Gastrocnemius medialis (tissue), 4 donors: ENCODE measurements around the gene MYOD1. TPM values are rescaled to one million over a fixed set of nuclear protein-coding genes. Genes with fewer than 3 reads are reported as not detected.

Experiments used
- ATAC-seq, 2 donors: fragments of 150-250 bp; one replicate each; pipeline ENCODE4 v1.9.1; 2016
- DNase-seq, 2 donors: peaks; one replicate each; pipeline ENCODE4 v3.0.0-alpha.2; 2019
- H3K27ac ChIP-seq, 4 donors: fragments of 200-600 bp; sonication (generic); 1 replicate in 1 of 4; 2 replicates in 3 of 4; pipeline ENCODE4 v1.5.1; 2016 to 2018; ENCODE audit warnings: mild to moderate bottlenecking in 2 of 4, moderate library complexity in 1 of 4
- H3K27me3 ChIP-seq, 3 donors: fragments of 200-600 bp; sonication (generic) in 2 of 3; 1 replicate in 1 of 3; 2 replicates in 2 of 3; pipeline versions ENCODE4 v1.5.1 to v1.6.0; 2016 to 2019; ENCODE audit warnings: mild to moderate bottlenecking in 1 of 3, moderate library complexity in 1 of 3
- H3K36me3 ChIP-seq, 2 donors: fragments of 200-600 bp; sonication (generic) in 1 of 2; one replicate each; pipeline ENCODE4 v1.5.1; 2017 to 2018
- H3K4me1 ChIP-seq, 2 donors: fragments of 200-600 bp; sonication (generic) in 1 of 2; one replicate each; pipeline ENCODE4 v1.5.1; 2016 to 2017; ENCODE audit warnings: mild to moderate bottlenecking in 2 of 2
- H3K4me3 ChIP-seq, 4 donors: fragments of 200-600 bp; sonication (generic) in 3 of 4; 1 replicate in 1 of 4; 2 replicates in 3 of 4; pipeline ENCODE4 v1.5.1; 2016 to 2019; ENCODE audit warnings: mild to moderate bottlenecking in 2 of 4
- H3K9me3 ChIP-seq, 3 donors: fragments of 200-600 bp; sonication (generic) in 2 of 3; 1 replicate in 1 of 3; 2 replicates in 2 of 3; pipeline ENCODE4 v1.5.1; 2016 to 2019
- POLR2A ChIP-seq, 2 donors: fragments of 450-650 bp; IDR thresholded peaks; one replicate each; pipeline ENCODE4 v1.6.1; 2017; ENCODE audit warnings: antibody characterized with exemption in 2 of 2, mild to moderate bottlenecking in 2 of 2, moderate library complexity in 2 of 2
- in situ Hi-C, 4 donors: fragments of 200-750 bp; cut with MboI; loops; one replicate each; pipeline versions ENCODE4 v1.15.0 to v1.8.0; 2017; ENCODE audit warnings: low sequenced_read_pairs in 4 of 4
- intact Hi-C: fragments of 100-400 bp; cut with DNase I; formaldehyde crosslinking; loops from one replicate; pipeline ENCODE4 v1.15.1; 2023; ENCODE audit warnings: low total_unique reads
- total RNA-seq, 4 donors: library from RNA; depleted of rRNA; stranded (reverse); fragments of >200 nt; gene quantifications; one replicate each; pipeline versions ENCODE4 v1.1.0 to v1.2.3, GENCODE V29; 2016
- TF ChIP-seq, protein P1 (sequence below), 5 experiments: fragments of 450-650 bp in 3 of 5; fragments of 200-600 bp in 2 of 5; sonication (generic) in 2 of 5; IDR thresholded peaks in 4 of 5; conservative IDR thresholded peaks in 1 of 5; 1 replicate in 4 of 5; 2 replicates in 1 of 5; pipeline ENCODE4 v1.5.1; 2016 to 2019; ENCODE audit warnings: antibody characterized with exemption in 5 of 5, mild to moderate bottlenecking in 3 of 5, moderate library complexity in 3 of 5

The MYOD1 gene
- total RNA-seq, 4 donors from 2014 or later = 3.5 to 20.6 (median 10.4) TPM

DNA sequence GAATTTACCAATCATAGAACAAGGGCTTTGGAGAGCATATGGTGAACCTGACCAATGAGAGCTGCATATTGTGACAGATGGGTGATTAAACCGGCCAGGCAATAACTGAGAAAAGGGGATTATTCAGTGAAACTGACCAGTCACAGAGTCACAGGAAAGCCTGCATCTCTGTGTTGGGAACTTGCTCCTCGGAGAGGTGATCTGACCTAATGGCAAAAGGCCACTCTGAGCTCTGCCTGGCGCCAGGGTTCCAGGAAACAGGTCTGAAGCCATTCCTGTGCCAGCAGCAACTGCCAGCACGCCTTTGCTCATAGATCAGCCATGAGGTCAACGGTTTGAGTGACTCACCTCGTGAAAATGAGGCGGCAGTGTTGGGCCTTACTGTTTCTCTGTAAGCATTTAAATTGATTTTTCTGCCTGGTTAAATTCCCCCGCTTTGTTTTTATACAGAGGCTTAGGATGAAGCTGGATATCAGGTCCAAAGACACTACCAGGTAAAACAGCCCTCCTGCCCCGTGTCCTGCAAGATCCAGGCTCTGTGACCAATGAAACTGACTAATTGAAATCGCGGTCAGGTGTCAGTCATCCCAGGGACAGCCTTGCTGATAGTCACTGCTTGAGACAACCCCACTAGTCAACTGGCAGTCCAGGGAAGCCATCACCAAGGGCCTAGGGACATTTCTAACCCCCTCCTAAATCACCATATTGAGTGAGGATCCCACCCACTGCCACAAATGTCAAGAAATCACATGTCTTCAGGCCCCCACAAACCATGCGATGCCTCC is 35.8 kb upstream of the MYOD1 start:
- H3K4me3 ChIP-seq = no peak overlapping the region
- H3K27ac ChIP-seq = peak overlapping the region; percentile 80 to 87 (median 82)
- in situ Hi-C loops (loop anchor here in 1 of 4 donors (25.0 kb wide), 1 partner anchor 296 kb away; the partner anchor contains the start of gene KCNJ11), intact Hi-C loops (loop anchor here (1.0 to 10.0 kb wide), 3 partner anchors 31 to 299 kb away; partner anchors contain the start of gene KCNJ11)
- H3K9me3 ChIP-seq = no peaks in the 10 kb centered on the region
- ATAC-seq = peak; percentile 69 to 71
- no peaks in the 10 kb centered on the region for H3K36me3 ChIP-seq
- peaks cover 56 to 61% of the 10 kb centered on the region in 2 donors for H3K4me1 ChIP-seq
- TF ChIP-seq, protein P1, sequence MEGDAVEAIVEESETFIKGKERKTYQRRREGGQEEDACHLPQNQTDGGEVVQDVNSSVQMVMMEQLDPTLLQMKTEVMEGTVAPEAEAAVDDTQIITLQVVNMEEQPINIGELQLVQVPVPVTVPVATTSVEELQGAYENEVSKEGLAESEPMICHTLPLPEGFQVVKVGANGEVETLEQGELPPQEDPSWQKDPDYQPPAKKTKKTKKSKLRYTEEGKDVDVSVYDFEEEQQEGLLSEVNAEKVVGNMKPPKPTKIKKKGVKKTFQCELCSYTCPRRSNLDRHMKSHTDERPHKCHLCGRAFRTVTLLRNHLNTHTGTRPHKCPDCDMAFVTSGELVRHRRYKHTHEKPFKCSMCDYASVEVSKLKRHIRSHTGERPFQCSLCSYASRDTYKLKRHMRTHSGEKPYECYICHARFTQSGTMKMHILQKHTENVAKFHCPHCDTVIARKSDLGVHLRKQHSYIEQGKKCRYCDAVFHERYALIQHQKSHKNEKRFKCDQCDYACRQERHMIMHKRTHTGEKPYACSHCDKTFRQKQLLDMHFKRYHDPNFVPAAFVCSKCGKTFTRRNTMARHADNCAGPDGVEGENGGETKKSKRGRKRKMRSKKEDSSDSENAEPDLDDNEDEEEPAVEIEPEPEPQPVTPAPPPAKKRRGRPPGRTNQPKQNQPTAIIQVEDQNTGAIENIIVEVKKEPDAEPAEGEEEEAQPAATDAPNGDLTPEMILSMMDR (IDR thresholded peaks at IDR 0.05 in 4 of 5, conservative IDR thresholded peaks at IDR 0.05 in 1 of 5) = no peak
- TF ChIP-seq POLR2A (IDR thresholded peaks at IDR 0.05) = peak in 1 of 2 donors; percentile 26
- peak; percentile 58 to 87 for DNase-seq
- no peaks in the 10 kb centered on the region for H3K27me3 ChIP-seq

GRCh38 chr11:17684550-17684949 is 34.8 kb upstream of the MYOD1 start:
- in situ Hi-C loops (loop anchor here in 1 of 4 donors (25.0 kb wide), 1 partner anchor 297 kb away; the partner anchor contains the start of gene KCNJ11), intact Hi-C loops (loop anchor here (1.0 to 10.0 kb wide), 2 partner anchors 30 to 300 kb away; partner anchors contain the start of gene KCNJ11)
- Histone ChIP-seq H3K36me3 (no peaks in the 10 kb centered on the region), H3K27me3 (no peaks in the 10 kb centered on the region), H3K4me1 (peaks cover 57 to 65% of the 10 kb centered on the region in 2 donors), H3K4me3 (no peak overlapping the region), H3K9me3 (no peaks in the 10 kb centered on the region), H3K27ac (peak overlapping the region; percentile 80 to 87 (median 82))
- ATAC-seq (no peak), DNase-seq (no peak)
- no peak for TF ChIP-seq POLR2A (IDR thresholded peaks at IDR 0.05)
- TF ChIP-seq, protein P1 (IDR thresholded peaks at IDR 0.05 in 4 of 5, conservative IDR thresholded peaks at IDR 0.05 in 1 of 5) = no peak

DNA sequence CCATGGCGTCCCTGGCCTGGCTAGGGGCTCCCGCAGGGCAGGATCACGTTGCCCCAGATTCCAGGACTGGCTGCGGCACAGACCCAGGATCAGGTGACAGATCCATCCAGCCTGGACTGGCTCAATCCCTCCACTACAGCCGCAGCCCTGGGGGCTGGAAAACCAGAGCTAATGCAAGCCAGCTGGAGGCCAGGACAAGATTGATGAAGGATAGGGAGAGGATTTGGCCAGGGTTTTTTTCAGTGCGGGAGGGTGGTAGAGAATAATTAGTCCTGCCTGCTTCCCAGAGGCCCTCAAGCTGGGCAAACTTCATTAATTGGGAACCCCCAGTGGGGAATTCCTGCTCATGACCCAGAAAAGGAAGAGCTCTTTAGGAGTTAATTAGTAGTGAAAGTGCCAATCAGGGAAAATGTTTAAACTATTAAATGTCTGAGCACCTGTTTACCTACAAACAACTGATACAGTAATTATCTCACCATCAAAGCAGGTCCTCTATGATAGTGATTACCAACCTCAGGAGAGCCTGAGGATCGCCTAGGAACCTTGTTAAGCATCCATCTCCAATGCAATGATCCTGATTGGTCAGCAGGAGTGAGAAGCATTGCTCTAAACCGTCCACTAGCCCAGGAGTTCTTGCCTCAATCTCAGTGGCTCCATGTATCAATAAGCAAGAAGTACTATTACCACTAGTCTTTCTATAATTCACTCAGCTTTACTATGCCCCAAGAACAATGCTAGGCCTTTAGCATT is 33.0 kb upstream of the MYOD1 start:
- H3K4me1 ChIP-seq = peaks cover 57 to 67% of the 10 kb centered on the region in 2 donors

More for the DNA sequence above, 33.0 kb upstream of the MYOD1 start:
- Histone ChIP-seq H3K4me3 (no peak overlapping the region), H3K27me3 (no peaks in the 10 kb centered on the region), H3K27ac (peak overlapping the region; percentile 80 to 87 (median 82)), H3K9me3 (no peaks in the 10 kb centered on the region), H3K36me3 (no peaks in the 10 kb centered on the region)
- in situ Hi-C loops (loop anchor here in 1 of 4 donors (25.0 kb wide), 1 partner anchor 299 kb away; the partner anchor contains the start of gene KCNJ11), intact Hi-C loops (loop anchor here (5.0 to 10.0 kb wide), 2 partner anchors 156 to 302 kb away; partner anchors contain the start of gene KCNJ11)
- peak; percentile 31 to 50 for ATAC-seq
- DNase-seq = peak in 1 of 2 donors; percentile 78
- TF ChIP-seq, protein P1 (IDR thresholded peaks at IDR 0.05 in 4 of 5, conservative IDR thresholded peaks at IDR 0.05 in 1 of 5) = no peak
- TF ChIP-seq POLR2A (IDR thresholded peaks at IDR 0.05) = no peak
